ENCODE data around the gene UMODL1.

UMODL1 gene

GRCh38 chr21:42124081-42124480 is 53.0 kb downstream of the UMODL1 start:
- no peaks in the 10 kb centered on the region for H3K79me2 ChIP-seq
- H3K4me1 ChIP-seq: no peaks in the 10 kb centered on the region
- no peak overlapping the region for H3K4me2 ChIP-seq (ENCODE audit: low read length)
- H3K9me3 ChIP-seq (ENCODE audit: control insufficient read depth, low read length): no peaks in the 10 kb centered on the region
- H3K27ac ChIP-seq: no peak overlapping the region
- no peaks in the 10 kb centered on the region for H3K36me3 ChIP-seq (ENCODE audit: control insufficient read depth, insufficient read depth, low read length)
- TF ChIP-seq CTCF (IDR thresholded peaks at IDR 0.05): no peak
- H3K9ac ChIP-seq: no peak overlapping the region
- no peak overlapping the region for H3K4me3 ChIP-seq (ENCODE audit: low read depth, low read length)
- H3K27me3 ChIP-seq (ENCODE audit: control insufficient read depth, insufficient read depth, low read length): no peaks in the 10 kb centered on the region
- no peak overlapping the region for H2AFZ ChIP-seq

GRCh38 chr21:42124826-42125570 is 53.9 kb downstream of the UMODL1 start:
- Histone ChIP-seq H3K36me3 (ENCODE audit: control insufficient read depth, insufficient read depth, low read length) (no peaks in the 10 kb centered on the region), H3K79me2 (no peaks in the 10 kb centered on the region), H2AFZ (no peak overlapping the region), H3K9ac (no peak overlapping the region), H3K4me3 (ENCODE audit: low read depth, low read length) (no peak overlapping the region), H3K27me3 (ENCODE audit: control insufficient read depth, insufficient read depth, low read length) (no peaks in the 10 kb centered on the region), H3K9me3 (ENCODE audit: control insufficient read depth, low read length) (no peaks in the 10 kb centered on the region), H3K4me2 (ENCODE audit: low read length) (no peak overlapping the region), H3K4me1 (no peaks in the 10 kb centered on the region), H3K27ac (no peak overlapping the region)
- TF ChIP-seq CTCF (IDR thresholded peaks at IDR 0.05): no peak

- H3K27me3 ChIP-seq (ENCODE audit: control insufficient read depth, insufficient read depth, low read length): no peaks in the 10 kb centered on the region
- H2AFZ ChIP-seq: no peak overlapping the region
- H3K4me3 ChIP-seq (ENCODE audit: low read depth, low read length): no peak overlapping the region
- H3K27ac ChIP-seq: no peak overlapping the region
- no peaks in the 10 kb centered on the region for H3K79me2 ChIP-seq
- no peaks in the 10 kb centered on the region for H3K36me3 ChIP-seq (ENCODE audit: control insufficient read depth, insufficient read depth, low read length)
- no peak overlapping the region for H3K4me2 ChIP-seq (ENCODE audit: low read length)
- no peaks in the 10 kb centered on the region for H3K9me3 ChIP-seq (ENCODE audit: control insufficient read depth, low read length)
- TF ChIP-seq CTCF (IDR thresholded peaks at IDR 0.05): no peak
- no peaks in the 10 kb centered on the region for H3K4me1 ChIP-seq
- H3K9ac ChIP-seq: no peak overlapping the region
Measured at GRCh38 chr21:42125571-42126544, 54.7 kb downstream of the UMODL1 start.

GRCh38 chr21:42127164-42128150 is 56.3 kb downstream of the UMODL1 start:
- H3K4me1 ChIP-seq: no peaks in the 10 kb centered on the region
- H3K27ac ChIP-seq: no peak overlapping the region
- no peaks in the 10 kb centered on the region for H3K79me2 ChIP-seq
- H3K9ac ChIP-seq: no peak overlapping the region
- H3K27me3 ChIP-seq (ENCODE audit: control insufficient read depth, insufficient read depth, low read length): no peaks in the 10 kb centered on the region
- H3K4me2 ChIP-seq (ENCODE audit: low read length): no peak overlapping the region
- no peak for TF ChIP-seq CTCF (IDR thresholded peaks at IDR 0.05)
- H3K4me3 ChIP-seq (ENCODE audit: low read depth, low read length): no peak overlapping the region
- H3K36me3 ChIP-seq (ENCODE audit: control insufficient read depth, insufficient read depth, low read length): no peaks in the 10 kb centered on the region
- H2AFZ ChIP-seq: no peak overlapping the region
- no peaks in the 10 kb centered on the region for H3K9me3 ChIP-seq (ENCODE audit: control insufficient read depth, low read length)

Data from parathyroid adenoma (tissue), 2 donors.